SJCRH30 (cell line): ENCODE results near the gene STKLD1. TPM values are rescaled to one million over a fixed set of nuclear protein-coding genes. Genes with fewer than 3 reads are reported as not detected.
A peak's percentile ranks its signal among the peaks of the same experiment; 100 is the strongest.

Experiments used
- DNase-seq, 2 experiments: peaks; one replicate each; pipeline ENCODE4 v3.0.0-alpha.2; 2015 to 2020
- H3K27ac ChIP-seq: fragments of 250-450 bp; sonication (Bioruptor Pico); 2 replicates; pipeline ENCODE4 v1.5.1; 2020; ENCODE audit warnings: mild to moderate bottlenecking, moderate library complexity
- H3K27me3 ChIP-seq: fragments of 250-450 bp; sonication (Bioruptor Pico); 2 replicates; pipeline ENCODE4 v1.5.1; 2020; ENCODE audit warnings: mild to moderate bottlenecking, moderate library complexity
- H3K36me3 ChIP-seq: fragments of 250-450 bp; sonication (Bioruptor Pico); 2 replicates; pipeline ENCODE4 v1.5.1; 2020; ENCODE audit warnings: mild to moderate bottlenecking, moderate library complexity
- H3K4me1 ChIP-seq: fragments of 250-450 bp; sonication (Bioruptor Pico); 2 replicates; pipeline ENCODE4 v1.5.1; 2020; ENCODE audit warnings: mild to moderate bottlenecking, moderate library complexity
- H3K4me3 ChIP-seq: fragments of 250-450 bp; sonication (Bioruptor Pico); 2 replicates; pipeline ENCODE4 v1.5.1; 2020; ENCODE audit warnings: mild to moderate bottlenecking, moderate library complexity
- H3K9me3 ChIP-seq: fragments of 250-450 bp; sonication (Bioruptor Pico); replicated peaks from 2 replicates; pipeline ENCODE4 v1.5.1; 2020; ENCODE audit warnings: mild to moderate bottlenecking, moderate library complexity
- total RNA-seq: library from RNA; depleted of rRNA; stranded (reverse); fragments of >200 nt; shearing (Covaris generic); gene quantifications from 2 replicates; pipeline ENCODE4 v1.2.3, GENCODE V29; 2014

STKLD1 gene
- total RNA-seq, 1 experiment from 2014 or later, result 1.7 TPM

DNA sequence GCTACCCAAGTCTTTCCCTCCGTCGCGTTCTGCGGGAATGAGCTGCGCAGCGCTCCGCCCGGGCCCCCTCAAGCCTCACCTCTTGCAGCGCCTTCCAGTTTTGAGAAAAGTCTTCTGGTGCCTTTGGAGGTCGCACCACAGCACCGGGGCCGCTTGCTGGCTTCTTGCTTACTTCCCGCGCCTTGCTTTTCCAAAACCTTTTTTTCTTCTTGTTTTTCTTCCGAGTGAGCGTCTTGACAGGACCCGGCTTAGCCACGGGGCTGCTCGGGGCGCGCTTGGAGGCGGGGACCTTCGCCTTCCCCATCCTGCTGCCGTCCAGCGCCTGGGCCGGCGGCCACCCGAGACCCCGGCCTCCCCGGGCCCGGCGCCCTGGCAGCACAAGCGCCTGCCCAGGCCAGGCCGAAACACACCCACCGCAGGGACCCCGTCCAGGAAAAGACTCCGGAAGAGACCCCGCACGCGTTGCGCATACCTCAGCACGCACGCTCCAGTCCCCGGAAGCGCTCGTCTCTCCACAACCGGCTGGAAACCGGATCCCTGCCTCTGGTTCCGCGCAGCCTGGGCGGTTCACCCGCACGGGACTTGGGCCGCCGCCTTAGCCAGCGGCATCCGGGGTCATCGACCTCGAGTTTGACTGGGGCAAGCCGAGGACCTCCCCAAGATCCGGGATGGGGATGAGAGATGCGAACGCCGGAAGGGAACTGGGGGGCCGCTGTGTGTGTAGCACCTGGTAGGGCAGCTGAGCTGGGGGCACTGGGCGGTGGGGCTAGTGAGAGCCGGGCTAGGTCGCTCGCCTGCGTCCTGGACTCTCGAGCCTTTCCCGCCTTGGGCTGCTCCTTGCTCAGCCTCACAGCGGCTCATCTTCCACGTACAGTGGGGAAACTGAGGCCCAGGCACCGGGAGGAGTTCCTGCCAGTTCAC lies 41.6 kb downstream of the STKLD1 start, which contains the start of gene REXO4:
REXO4 (minus strand) TSS at position 470 of the 921 bp plus-strand sequence; CDS start at position 304, 166 bp downstream.
- H3K4me1 ChIP-seq, result peaks cover 10% of the 10 kb centered on the region
- H3K4me3 ChIP-seq, result peak within 1 kb of the TSS; percentile 93
- DNase-seq, result peak; percentile 97
- H3K27ac ChIP-seq, result peak within 1 kb of the TSS; percentile 62
- H3K36me3 ChIP-seq, result peaks cover 9% of the 10 kb centered on the region
- H3K27me3 ChIP-seq, result no peaks in the 10 kb centered on the region
- H3K9me3 ChIP-seq, result no peaks in the 10 kb centered on the region

DNA sequence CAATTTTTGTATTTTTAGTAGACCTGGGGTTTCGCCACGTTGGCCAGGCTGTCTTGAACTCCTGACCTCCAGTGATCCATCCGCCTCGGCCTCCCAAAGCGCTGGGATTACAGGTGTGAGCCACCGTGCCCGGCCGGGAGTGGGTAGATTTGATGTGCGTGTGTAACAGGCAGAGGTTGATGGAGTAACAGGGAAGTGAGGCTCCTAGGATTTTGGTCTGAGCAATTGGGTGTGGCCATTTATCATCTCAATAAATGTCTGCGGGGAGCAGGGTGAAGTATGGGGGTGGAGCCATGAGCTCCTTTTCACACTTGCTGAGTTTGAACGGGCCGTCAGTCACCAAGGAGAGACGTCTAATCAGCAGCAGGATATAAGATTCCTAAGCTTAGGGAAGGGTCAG lies 42.8 kb downstream of the STKLD1 start:
- no peak for DNase-seq
- peak overlapping the region; percentile 93 for H3K4me3 ChIP-seq

DNA sequence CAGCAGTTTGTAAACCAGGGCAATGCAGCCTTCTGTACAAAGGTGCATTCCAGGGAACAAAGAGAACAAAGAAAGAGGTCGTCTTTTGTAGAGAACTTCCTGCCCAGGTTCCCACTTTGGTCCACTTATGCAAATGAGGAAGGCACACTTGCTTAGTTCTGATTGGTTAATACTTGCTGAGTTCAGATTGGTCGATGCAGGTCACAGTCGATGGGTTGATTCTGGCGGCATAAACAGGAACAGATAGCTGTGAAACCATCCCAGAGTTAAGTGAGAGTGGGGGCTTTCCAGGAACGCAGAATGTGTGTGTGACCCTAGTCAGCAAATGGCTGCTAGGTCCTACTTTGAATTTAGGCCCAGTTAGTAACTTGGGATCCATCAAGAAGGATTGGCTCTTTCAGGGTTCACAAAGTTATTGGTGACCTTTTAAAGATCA lies 44.2 kb downstream of the STKLD1 start:
- no peaks in the 10 kb centered on the region for H3K9me3 ChIP-seq
- DNase-seq, result no peak
- no peak overlapping the region for H3K27ac ChIP-seq
- no peak overlapping the region for H3K4me3 ChIP-seq
- H3K36me3 ChIP-seq, result peaks cover 7% of the 10 kb centered on the region; the same call in 1 of the 2 replicates
- H3K27me3 ChIP-seq, result no peaks in the 10 kb centered on the region
- peaks cover 10% of the 10 kb centered on the region for H3K4me1 ChIP-seq

More for the DNA sequence above, 42.8 kb downstream of the STKLD1 start:
- Histone ChIP-seq H3K27ac (no peak overlapping the region), H3K36me3 (peaks cover 9% of the 10 kb centered on the region), H3K4me1 (peaks cover 10% of the 10 kb centered on the region), H3K9me3 (no peaks in the 10 kb centered on the region), H3K27me3 (no peaks in the 10 kb centered on the region)

DNA sequence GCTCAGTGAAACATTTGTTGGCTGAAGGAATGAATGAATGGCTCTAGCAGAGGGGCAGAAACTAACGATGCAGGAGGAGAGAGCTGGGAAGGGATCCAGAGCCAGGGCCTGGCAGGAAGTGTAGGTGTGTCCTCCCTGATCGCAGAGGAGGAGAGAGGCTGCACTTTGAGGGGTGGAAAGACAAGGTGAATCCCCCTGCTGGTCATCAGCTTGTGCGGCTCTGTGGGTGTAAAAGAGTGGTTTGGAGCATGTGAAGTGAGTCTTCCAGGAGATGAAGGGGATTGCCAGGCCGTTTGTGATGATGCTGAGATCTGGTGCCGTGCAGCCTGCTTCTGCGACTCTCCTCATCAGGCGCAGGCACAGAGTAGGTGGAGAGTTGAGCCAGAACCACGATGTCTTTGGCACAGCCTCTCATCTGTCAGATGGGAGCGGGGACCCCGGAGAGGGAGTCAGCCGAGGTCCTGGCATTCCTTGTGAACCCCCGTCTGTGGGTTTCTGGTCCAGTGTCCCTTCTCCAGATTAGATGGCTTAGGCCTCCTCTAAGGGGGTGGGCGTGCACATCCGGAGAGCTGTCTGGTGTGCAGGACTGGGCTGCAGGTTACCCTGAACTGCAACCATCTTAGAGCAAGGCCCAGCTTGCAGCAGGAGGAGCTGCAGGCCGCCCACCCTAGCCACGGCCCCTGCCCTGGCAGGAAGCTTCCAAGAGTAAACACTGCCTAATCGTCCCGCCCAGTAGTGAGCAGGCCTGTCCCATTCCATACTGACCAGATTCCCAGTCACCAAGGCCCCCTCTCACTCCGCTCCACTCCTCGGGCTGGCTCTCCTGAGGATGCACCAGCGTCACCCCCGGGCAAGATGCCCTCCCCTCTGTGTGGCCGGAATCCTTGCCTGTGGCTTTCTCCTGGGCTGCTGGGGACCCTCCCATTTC lies 45.7 kb downstream of the STKLD1 start, which contains the start of gene ADAMTS13:
ADAMTS13 (plus strand) TSS at position 753 of the 928 bp plus-strand sequence; CDS start at position 830, 77 bp downstream.
- Histone ChIP-seq H3K4me3 (no peak within 1 kb of the TSS), H3K27ac (no peak within 1 kb of the TSS)
- no peak for DNase-seq

DNA sequence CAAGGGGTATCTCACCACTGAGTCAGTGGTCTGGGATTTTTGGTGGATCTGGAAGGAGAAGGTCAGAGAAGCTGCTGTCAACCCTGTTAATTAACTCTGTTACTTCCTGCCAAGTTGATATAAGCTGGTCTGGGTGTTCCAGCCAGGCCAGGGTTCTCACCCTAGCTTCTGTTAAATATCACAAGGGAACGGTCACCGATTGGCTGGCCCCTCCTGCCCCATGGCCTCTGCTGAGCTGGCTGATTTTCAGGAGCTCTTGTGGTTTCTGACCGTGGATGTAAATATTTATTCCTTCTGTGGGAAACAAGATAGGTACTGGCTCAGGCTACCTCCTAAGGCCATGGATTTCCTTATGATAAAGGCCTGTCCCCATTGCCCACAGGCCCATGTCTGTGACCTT lies 47.0 kb downstream of the STKLD1 start:
- H3K9me3 ChIP-seq, result no peaks in the 10 kb centered on the region
- H3K27ac ChIP-seq, result no peak overlapping the region
- no peak for DNase-seq
- H3K4me1 ChIP-seq, result no peaks in the 10 kb centered on the region; the same call in 1 of the 2 replicates
- H3K36me3 ChIP-seq, result no peaks in the 10 kb centered on the region
- no peak overlapping the region for H3K4me3 ChIP-seq
- H3K27me3 ChIP-seq, result no peaks in the 10 kb centered on the region

More for the DNA sequence above, 45.7 kb downstream of the STKLD1 start, which contains the start of gene ADAMTS13:
- Histone ChIP-seq H3K36me3 (no peaks in the 10 kb centered on the region), H3K9me3 (no peaks in the 10 kb centered on the region), H3K4me1 (peaks cover 3% of the 10 kb centered on the region), H3K27me3 (no peaks in the 10 kb centered on the region)

DNA sequence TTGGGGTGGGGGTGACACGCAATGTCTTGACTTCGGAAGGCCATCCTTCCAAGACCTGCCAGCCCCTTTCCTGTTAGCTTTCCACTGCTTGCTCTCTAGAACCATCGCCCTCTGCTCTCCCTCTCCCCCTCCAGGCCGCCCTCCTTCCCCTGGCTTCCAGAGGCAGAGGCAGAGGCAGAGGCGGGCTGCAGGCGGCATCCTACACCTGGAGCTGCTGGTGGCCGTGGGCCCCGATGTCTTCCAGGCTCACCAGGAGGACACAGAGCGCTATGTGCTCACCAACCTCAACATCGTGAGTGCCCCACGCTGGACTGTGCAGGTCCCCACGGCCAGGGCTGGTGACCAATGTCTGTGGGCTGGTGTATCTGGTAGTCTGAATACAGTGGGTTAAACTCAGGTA lies 48.0 kb downstream of the STKLD1 start:
- H3K27ac ChIP-seq, result no peak overlapping the region
- no peaks in the 10 kb centered on the region for H3K9me3 ChIP-seq
- no peak for DNase-seq
- no peaks in the 10 kb centered on the region for H3K27me3 ChIP-seq
- no peak overlapping the region for H3K4me3 ChIP-seq
- H3K36me3 ChIP-seq, result no peaks in the 10 kb centered on the region
- H3K4me1 ChIP-seq, result no peaks in the 10 kb centered on the region; the same call in 1 of the 2 replicates

DNA sequence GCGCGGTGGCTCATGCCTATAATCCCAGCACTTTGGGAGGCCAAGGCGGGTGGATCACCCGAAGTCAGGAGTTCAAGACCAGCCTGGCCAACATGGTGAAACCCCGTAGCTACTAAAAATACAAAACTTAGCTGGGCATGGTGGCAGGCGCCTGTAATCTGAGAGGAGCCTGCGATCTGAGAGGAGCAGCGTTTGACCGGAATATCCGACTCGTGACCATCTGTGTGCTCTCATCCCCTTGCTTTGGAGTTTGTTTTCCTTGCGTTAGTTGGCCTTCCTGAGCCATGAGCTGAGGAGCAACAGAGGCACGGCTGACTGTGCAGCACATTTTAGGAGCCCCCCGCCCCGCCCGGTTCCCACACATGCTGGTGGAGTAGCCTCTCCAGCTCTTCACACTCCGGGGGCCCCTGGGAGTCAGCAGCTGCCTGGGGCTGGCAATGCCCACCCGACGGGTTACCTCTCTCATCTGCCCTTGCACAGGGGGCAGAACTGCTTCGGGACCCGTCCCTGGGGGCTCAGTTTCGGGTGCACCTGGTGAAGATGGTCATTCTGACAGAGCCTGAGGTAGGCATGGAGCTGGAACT lies 49.0 kb downstream of the STKLD1 start:
- H3K36me3 ChIP-seq, result no peaks in the 10 kb centered on the region
- H3K9me3 ChIP-seq, result no peaks in the 10 kb centered on the region
- no peaks in the 10 kb centered on the region; the same call in 1 of the 2 replicates for H3K4me1 ChIP-seq
- no peak for DNase-seq
- H3K4me3 ChIP-seq, result no peak overlapping the region
- no peak overlapping the region for H3K27ac ChIP-seq
- H3K27me3 ChIP-seq, result no peaks in the 10 kb centered on the region

DNA sequence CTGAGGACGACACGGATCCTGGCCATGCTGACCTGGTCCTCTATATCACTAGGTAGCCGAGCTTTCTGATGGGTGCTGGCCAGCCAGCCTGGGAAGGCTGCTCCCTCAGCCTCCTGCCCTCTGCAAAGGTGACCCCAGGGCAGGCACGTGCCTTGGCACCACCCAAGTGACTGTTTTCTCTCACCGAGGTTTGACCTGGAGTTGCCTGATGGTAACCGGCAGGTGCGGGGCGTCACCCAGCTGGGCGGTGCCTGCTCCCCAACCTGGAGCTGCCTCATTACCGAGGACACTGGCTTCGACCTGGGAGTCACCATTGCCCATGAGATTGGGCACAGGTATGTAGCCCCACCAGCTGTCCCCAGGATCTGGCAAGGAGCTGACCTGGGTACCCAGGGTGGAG lies 49.8 kb downstream of the STKLD1 start:
- no peak for DNase-seq
- no peaks in the 10 kb centered on the region; the same call in 1 of the 2 replicates for H3K4me1 ChIP-seq
- H3K36me3 ChIP-seq, result no peaks in the 10 kb centered on the region

DNA sequence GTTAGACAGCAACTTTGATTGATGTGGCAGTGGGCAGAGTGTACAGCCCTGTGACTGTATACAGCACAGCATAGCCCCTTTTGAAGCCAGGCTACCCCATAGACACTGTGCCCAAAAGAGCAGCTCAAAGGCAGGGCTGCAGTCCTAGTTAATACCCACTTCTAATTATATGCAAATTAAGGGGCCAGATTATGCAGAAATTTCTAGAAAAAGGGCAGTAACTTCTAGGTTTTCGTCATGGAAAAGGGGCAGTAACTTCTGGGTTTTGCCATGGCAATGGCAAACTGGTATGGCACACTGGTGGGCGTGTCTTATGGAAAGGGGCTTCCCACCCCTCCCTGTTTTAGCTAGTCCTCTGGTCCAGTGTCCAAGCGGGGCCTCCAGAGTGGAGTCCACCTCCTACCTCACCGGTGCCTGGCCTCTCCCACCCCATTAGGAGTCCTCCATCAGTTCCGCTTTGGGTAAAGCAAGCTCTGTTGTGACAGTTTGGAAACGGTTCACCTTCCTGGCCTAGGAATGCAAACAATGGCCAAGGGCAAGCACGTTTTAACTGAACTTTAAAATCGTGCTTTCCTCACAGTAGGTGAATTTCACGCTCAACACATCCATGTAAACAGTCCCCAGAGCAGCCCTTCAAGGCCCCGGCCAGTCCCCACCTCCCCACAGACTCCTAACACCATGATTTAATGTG lies 51.6 kb downstream of the STKLD1 start:
- H3K36me3 ChIP-seq, result no peaks in the 10 kb centered on the region
- H3K27me3 ChIP-seq, result no peaks in the 10 kb centered on the region
- H3K4me1 ChIP-seq, result no peaks in the 10 kb centered on the region; the same call in 1 of the 2 replicates
- no peak for DNase-seq
- H3K27ac ChIP-seq, result no peak overlapping the region
- H3K4me3 ChIP-seq, result no peak overlapping the region
- H3K9me3 ChIP-seq, result no peaks in the 10 kb centered on the region

More for the DNA sequence above, 49.8 kb downstream of the STKLD1 start:
- H3K4me3 ChIP-seq, result no peak overlapping the region
- H3K27ac ChIP-seq, result no peak overlapping the region
- no peaks in the 10 kb centered on the region for H3K9me3 ChIP-seq
- H3K27me3 ChIP-seq, result no peaks in the 10 kb centered on the region

DNA sequence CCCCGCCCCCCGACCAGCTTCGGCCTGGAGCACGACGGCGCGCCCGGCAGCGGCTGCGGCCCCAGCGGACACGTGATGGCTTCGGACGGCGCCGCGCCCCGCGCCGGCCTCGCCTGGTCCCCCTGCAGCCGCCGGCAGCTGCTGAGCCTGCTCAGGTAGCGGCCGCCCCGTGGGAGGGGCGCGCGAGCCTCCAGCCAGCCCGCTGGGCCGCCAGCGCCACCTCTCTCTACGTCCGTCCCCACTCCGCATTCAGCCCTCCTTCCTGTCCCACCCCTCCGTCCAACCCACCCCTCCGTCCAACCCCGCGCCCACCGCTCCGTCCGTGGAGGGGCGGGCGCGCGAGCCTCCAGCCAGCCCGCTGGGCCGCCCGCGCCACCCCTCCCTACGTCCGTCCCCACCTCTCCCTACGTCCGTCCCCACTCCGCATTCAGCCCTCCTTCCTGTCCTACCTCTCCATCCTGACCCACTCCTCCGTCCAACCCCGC lies 52.5 kb downstream of the STKLD1 start:
- Histone ChIP-seq H3K27me3 (no peaks in the 10 kb centered on the region), H3K36me3 (no peaks in the 10 kb centered on the region), H3K4me1 (no peaks in the 10 kb centered on the region; the same call in 1 of the 2 replicates), H3K4me3 (no peak overlapping the region), H3K9me3 (no peaks in the 10 kb centered on the region), H3K27ac (no peak overlapping the region)
- no peak for DNase-seq

DNA sequence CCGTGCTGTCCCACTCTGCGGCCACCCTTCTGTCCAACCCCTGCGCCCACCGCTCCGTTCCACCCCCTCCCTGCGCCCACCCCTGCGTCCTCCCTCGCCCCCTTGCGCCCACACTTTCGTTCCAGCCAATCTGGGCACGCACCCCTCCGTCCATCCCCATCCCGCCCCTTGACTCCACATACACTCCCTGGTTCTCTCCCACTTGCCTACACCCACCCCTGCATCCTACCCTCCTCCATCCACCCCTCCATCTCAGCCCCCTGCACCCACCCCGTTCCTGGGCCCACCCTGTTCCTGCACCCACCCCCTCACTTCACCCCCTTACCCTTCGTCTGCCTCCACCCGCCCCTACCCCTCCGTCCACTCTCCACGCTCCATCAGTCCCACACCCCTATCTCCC lies 53.0 kb downstream of the STKLD1 start:
- Histone ChIP-seq H3K4me3 (no peak overlapping the region), H3K36me3 (no peaks in the 10 kb centered on the region), H3K27me3 (no peaks in the 10 kb centered on the region), H3K27ac (no peak overlapping the region), H3K9me3 (no peaks in the 10 kb centered on the region), H3K4me1 (no peaks in the 10 kb centered on the region)
- DNase-seq, result no peak

DNA sequence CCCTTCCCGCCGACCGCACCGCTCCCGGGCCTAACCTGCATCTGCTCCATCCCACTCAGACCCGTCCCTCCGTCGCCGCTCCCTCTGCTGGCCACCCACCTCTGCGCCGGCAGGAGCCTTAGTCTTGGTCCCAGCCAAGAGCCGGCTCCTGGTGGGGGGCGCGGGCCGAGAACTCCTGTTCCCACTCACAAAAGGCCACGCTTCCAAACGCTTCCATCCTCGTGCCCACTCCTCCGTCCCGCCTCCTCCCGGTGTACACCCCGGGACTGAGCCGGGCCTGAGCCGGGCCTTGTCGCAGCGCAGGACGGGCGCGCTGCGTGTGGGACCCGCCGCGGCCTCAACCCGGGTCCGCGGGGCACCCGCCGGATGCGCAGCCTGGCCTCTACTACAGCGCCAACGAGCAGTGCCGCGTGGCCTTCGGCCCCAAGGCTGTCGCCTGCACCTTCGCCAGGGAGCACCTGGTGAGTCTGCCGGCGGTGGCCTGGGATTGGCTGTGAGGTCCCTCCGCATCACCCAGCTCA lies 53.5 kb downstream of the STKLD1 start:
- no peaks in the 10 kb centered on the region for H3K9me3 ChIP-seq
- no peaks in the 10 kb centered on the region for H3K4me1 ChIP-seq
- H3K4me3 ChIP-seq, result no peak overlapping the region
- H3K27ac ChIP-seq, result no peak overlapping the region
- DNase-seq, result no peak
- no peaks in the 10 kb centered on the region for H3K36me3 ChIP-seq
- H3K27me3 ChIP-seq, result no peaks in the 10 kb centered on the region

DNA sequence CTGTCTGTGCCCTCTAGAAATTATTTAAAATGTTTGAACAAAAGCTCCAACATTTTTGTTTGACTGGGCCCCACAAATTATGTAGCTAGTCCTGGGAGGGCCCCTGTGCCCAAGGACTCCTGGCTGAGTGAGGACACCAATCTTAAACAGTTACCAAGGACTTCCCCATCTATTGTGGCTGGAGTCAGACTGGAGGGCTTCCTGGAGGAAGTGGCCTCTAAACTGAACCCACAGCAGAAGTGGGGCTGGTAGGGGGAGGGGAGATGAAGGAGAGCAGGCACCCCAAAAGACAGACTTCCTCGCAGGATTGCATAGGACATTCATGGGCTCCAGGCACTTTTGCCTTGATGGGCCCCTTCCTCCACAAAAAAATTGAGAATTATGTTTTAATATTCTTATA lies 54.1 kb downstream of the STKLD1 start:
- no peak for DNase-seq
- Histone ChIP-seq H3K4me1 (no peaks in the 10 kb centered on the region), H3K36me3 (no peaks in the 10 kb centered on the region), H3K27me3 (no peaks in the 10 kb centered on the region), H3K27ac (no peak overlapping the region), H3K4me3 (no peak overlapping the region), H3K9me3 (no peaks in the 10 kb centered on the region)
